ENCODE data around the gene ANTKMT.
"Not testable (repeated sequence)": the region's sequence is repeated elsewhere in the genome, so short reads cannot be mapped to it uniquely, and the experiment has no call there.

Gene ANTKMT

DNA sequence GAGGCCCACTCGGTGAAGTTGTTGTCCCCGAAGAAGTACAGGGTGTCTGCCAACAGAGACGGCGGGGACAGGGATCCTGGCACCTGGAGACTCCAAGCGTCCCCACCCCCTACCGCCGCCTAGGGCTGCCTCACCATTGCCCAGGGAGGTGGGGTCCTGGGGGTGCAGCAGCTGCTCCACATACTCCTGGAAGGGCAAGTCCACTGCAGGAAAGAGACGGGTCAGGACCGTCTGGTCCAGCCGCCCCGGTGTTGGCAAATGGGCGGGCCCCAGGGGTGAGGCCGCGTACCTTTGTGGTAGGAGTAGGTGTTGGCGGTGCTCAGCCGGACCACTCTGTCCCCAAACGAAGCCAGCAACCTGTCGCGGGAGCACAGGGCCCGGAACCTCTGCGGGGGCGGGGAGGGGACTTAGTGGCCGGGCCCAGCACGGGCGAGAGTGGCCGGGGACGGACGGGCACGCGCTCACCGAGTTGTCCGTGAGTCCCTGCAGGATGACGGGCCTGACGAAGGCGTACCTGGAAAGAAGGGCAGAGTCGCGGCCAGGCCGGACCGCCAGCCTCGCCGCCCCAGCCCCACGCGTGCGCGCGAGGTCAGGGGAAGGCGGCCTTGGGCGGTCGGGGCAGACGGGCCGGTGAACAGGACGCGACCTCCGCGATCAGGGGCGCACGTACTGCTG lies 37.4 kb upstream of the ANTKMT start:
- Histone ChIP-seq H3K4me3 (ENCODE audit: low read depth in 1 of 2, low read length in 2 of 2) (peak overlapping the region; percentile 33 to 82), H3K36me3 (ENCODE audit: control insufficient read depth in 1 of 2, insufficient read depth in 2 of 2, low read length in 2 of 2) (peaks cover 5 to 36% of the 10 kb centered on the region in 2 donors), H3K27me3 (ENCODE audit: low read depth, low read length) (no peaks in the 10 kb centered on the region), H3K9me3 (ENCODE audit: control insufficient read depth in 1 of 2, low read length in 2 of 2) (no peaks in the 10 kb centered on the region), H3K4me1 (ENCODE audit: control insufficient read depth in 1 of 2, insufficient read depth in 2 of 2, low read length in 2 of 2) (peaks cover 7 to 51% of the 10 kb centered on the region in 2 donors), H3K27ac (ENCODE audit: low read length) (no peak overlapping the region)

DNA sequence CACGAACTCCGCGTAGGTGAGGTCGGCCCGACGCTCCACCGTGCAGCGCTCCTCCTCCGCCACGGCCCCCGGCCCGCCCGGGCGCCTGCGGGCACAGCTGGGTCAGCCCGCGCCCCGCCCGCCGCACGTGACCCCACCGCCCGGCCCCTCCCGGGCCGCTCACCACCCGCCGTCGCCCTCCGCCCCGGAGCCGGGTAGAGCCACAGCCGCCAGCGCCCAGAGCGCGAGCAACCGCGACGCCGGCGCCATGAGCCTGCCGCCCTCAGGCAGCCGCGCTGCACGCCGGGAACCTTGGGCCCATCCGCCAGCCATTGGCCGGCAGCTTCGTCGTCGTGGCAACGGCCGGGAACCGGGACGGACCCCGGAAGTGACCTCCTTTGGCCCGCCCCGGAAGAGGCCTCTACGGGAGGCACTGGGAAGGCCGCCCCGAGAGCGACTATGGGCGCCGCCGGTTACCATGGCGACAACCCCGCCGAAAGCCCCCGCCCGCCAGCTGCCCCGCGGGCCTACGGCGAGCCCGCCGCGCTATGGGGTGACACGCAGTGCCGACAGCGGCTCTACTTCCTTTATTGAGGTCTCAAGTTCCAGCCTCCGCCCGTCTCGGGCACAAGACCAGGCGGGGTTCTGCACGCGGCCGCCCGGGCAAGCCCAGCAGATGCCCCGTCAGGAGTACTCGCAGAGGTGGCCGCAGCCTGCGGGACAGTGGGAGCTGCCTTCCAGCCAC lies 36.7 kb upstream of the ANTKMT start, which contains the start of gene JMJD8:
Gene JMJD8 (minus strand): TSS at position 264 of the 724 bp plus-strand sequence. CDS start 15 bp downstream, at position 249.
- peaks cover 5 to 36% of the 10 kb centered on the region in 2 donors for H3K36me3 ChIP-seq (ENCODE audit: control insufficient read depth in 1 of 2, insufficient read depth in 2 of 2, low read length in 2 of 2)
- H3K4me1 ChIP-seq (ENCODE audit: control insufficient read depth in 1 of 2, insufficient read depth in 2 of 2, low read length in 2 of 2): peaks cover 8 to 55% of the 10 kb centered on the region in 2 donors
- H3K27ac ChIP-seq (ENCODE audit: low read length): no peak within 1 kb of the TSS
- peak within 1 kb of the TSS; percentile 48 to 82 for H3K4me3 ChIP-seq (ENCODE audit: low read depth in 1 of 2, low read length in 2 of 2)
- no peaks in the 10 kb centered on the region for H3K9me3 ChIP-seq (ENCODE audit: control insufficient read depth in 1 of 2, low read length in 2 of 2)
- no peaks in the 10 kb centered on the region for H3K27me3 ChIP-seq (ENCODE audit: low read depth, low read length)

DNA sequence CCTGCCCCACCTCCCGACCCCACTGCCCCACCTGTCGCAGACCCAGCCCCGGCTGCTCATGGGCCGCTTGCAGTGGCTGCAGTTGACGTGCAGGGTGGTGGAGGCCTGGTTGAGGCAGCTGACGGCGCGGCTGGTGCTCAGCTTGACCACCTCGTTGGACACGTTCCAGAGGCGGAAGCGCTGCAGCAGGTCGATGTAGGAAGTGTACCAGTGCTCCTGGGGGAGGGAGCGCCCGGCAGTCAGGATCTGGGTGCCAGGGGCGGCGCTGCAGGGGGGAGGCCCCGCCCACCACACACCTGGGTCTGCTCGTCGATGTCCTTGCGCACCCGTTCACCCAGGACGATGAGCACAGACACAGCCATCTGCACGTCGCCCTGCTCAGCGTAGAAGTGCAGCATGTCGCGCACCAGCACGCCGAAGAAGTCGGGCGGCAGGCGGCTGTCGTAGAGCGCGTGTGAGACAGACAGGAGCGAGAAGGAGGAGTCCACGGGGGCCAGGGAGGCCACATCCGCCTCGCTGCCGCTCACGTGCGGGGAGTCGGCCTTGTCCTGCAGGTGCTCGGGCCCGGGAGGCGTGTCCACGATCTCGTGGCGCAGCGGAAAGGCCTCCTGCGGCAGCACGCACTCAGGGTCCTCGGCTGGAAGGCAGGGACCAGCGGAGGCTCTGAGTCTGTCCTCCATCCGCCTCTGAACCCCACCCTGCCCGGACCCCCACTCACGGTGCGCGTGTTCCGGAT lies 35.8 kb upstream of the ANTKMT start:
- Histone ChIP-seq H3K27ac (ENCODE audit: low read length) (no peak overlapping the region), H3K4me3 (ENCODE audit: low read depth in 1 of 2, low read length in 2 of 2) (peak overlapping the region in 1 of 2 donors; percentile 82), H3K36me3 (ENCODE audit: control insufficient read depth in 1 of 2, insufficient read depth in 2 of 2, low read length in 2 of 2) (peaks cover 5 to 36% of the 10 kb centered on the region in 2 donors), H3K9me3 (ENCODE audit: control insufficient read depth in 1 of 2, low read length in 2 of 2) (no peaks in the 10 kb centered on the region), H3K27me3 (ENCODE audit: low read depth, low read length) (no peaks in the 10 kb centered on the region), H3K4me1 (ENCODE audit: control insufficient read depth in 1 of 2, insufficient read depth in 2 of 2, low read length in 2 of 2) (peaks cover 14 to 59% of the 10 kb centered on the region in 2 donors)

- Histone ChIP-seq H3K4me3 (ENCODE audit: low read depth in 1 of 2, low read length in 2 of 2) (no peak overlapping the region), H3K27me3 (ENCODE audit: low read depth, low read length) (no peaks in the 10 kb centered on the region), H3K9me3 (ENCODE audit: control insufficient read depth in 1 of 2, low read length in 2 of 2) (no peaks in the 10 kb centered on the region), H3K36me3 (ENCODE audit: control insufficient read depth in 1 of 2, insufficient read depth in 2 of 2, low read length in 2 of 2) (peaks cover 5 to 36% of the 10 kb centered on the region in 2 donors), H3K27ac (ENCODE audit: low read length) (no peak overlapping the region), H3K4me1 (ENCODE audit: control insufficient read depth in 1 of 2, insufficient read depth in 2 of 2, low read length in 2 of 2) (peaks cover 14 to 63% of the 10 kb centered on the region in 2 donors)
These were observed 35.0 kb upstream of the ANTKMT start for GRCh38 chr16:685967-686366.

GRCh38 chr16:686459-687260 lies 34.3 kb upstream of the ANTKMT start:
- Histone ChIP-seq H3K27me3 (ENCODE audit: low read depth, low read length) (no peaks in the 10 kb centered on the region), H3K4me3 (ENCODE audit: low read depth in 1 of 2, low read length in 2 of 2) (no peak overlapping the region), H3K4me1 (ENCODE audit: control insufficient read depth in 1 of 2, insufficient read depth in 2 of 2, low read length in 2 of 2) (peaks cover 8 to 57% of the 10 kb centered on the region in 2 donors), H3K36me3 (ENCODE audit: control insufficient read depth in 1 of 2, insufficient read depth in 2 of 2, low read length in 2 of 2) (peaks cover 5 to 33% of the 10 kb centered on the region in 2 donors), H3K9me3 (ENCODE audit: control insufficient read depth in 1 of 2, low read length in 2 of 2) (no peaks in the 10 kb centered on the region), H3K27ac (ENCODE audit: low read length) (no peak overlapping the region)

DNA sequence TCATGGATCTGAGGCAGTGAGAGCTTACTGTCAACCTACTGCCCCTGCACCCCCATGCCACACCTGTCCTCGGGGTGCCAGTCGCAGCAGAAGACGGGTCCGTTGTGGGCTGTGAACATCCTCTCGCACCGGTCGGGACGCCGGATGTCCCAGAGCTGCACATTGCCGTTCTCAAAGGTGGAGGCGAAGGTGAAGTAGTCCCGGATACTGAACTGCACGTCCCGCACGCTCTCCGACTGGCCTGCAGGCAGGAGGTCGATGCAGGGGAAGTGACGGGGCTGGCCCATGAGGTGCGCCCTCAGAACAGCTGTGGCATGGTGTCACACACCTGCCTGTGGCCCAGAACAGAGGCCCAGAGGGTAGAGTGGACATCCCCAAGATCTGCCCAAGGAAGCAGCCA lies 33.4 kb upstream of the ANTKMT start:
- H3K36me3 ChIP-seq (ENCODE audit: control insufficient read depth in 1 of 2, insufficient read depth in 2 of 2, low read length in 2 of 2): peaks cover 2 to 24% of the 10 kb centered on the region in 2 donors
- H3K4me1 ChIP-seq (ENCODE audit: control insufficient read depth in 1 of 2, insufficient read depth in 2 of 2, low read length in 2 of 2): peaks cover 7 to 49% of the 10 kb centered on the region in 2 donors
- H3K4me3 ChIP-seq (ENCODE audit: low read depth in 1 of 2, low read length in 2 of 2): no peak overlapping the region
- H3K9me3 ChIP-seq (ENCODE audit: control insufficient read depth in 1 of 2, low read length in 2 of 2): no peaks in the 10 kb centered on the region
- H3K27ac ChIP-seq (ENCODE audit: low read length): no peak overlapping the region
- peaks cover under 1% of the 10 kb centered on the region for H3K27me3 ChIP-seq (ENCODE audit: low read depth, low read length)

GRCh38 chr16:689175-689897 lies 31.6 kb upstream of the ANTKMT start:
- peaks cover 11% of the 10 kb centered on the region for H3K27me3 ChIP-seq (ENCODE audit: low read depth, low read length)
- peaks cover 7 to 43% of the 10 kb centered on the region in 2 donors for H3K4me1 ChIP-seq (ENCODE audit: control insufficient read depth in 1 of 2, insufficient read depth in 2 of 2, low read length in 2 of 2)
- peak overlapping the region; percentile 79 for H3K27ac ChIP-seq (ENCODE audit: low read length)
- no peaks in the 10 kb centered on the region for H3K9me3 ChIP-seq (ENCODE audit: control insufficient read depth in 1 of 2, low read length in 2 of 2)
- peak overlapping the region; percentile 91 to 96 for H3K4me3 ChIP-seq (ENCODE audit: low read depth in 1 of 2, low read length in 2 of 2)
- peaks cover 0 to 19% of the 10 kb centered on the region in 2 donors for H3K36me3 ChIP-seq (ENCODE audit: control insufficient read depth in 1 of 2, insufficient read depth in 2 of 2, low read length in 2 of 2)

DNA sequence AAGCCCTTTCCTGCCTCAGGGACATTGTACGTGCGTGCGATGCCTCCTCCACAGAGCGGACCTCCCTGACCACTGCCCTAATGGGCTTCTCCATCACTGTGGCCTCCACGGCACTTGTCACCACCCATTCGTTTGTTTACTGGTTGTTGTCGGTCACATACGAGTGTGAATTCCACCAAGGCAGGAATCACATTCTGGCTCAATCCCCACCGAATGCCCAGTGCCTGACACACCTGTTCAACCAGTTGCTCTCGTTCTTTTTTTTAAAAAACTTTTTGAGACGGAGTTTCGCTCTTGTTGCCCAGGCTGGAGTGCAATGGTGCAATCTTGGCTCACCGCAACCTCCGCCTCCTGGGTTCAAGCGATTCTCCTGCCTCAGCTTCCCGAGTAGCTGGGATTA lies 29.7 kb upstream of the ANTKMT start:
- not testable (repeated sequence) for H3K9me3 ChIP-seq (ENCODE audit: control insufficient read depth in 1 of 2, low read length in 2 of 2); H3K4me3 ChIP-seq (ENCODE audit: low read depth in 1 of 2, low read length in 2 of 2); H3K27ac ChIP-seq (ENCODE audit: low read length)
- Histone ChIP-seq H3K4me1 (ENCODE audit: control insufficient read depth in 1 of 2, insufficient read depth in 2 of 2, low read length in 2 of 2) (peaks cover 7 to 46% of the 10 kb centered on the region in 2 donors), H3K36me3 (ENCODE audit: control insufficient read depth in 1 of 2, insufficient read depth in 2 of 2, low read length in 2 of 2) (peaks cover 0 to 16% of the 10 kb centered on the region in 2 donors), H3K27me3 (ENCODE audit: low read depth, low read length) (peaks cover 22% of the 10 kb centered on the region)

GRCh38 chr16:692356-693108 lies 28.4 kb upstream of the ANTKMT start:
- H3K4me1 ChIP-seq (ENCODE audit: control insufficient read depth in 1 of 2, insufficient read depth in 2 of 2, low read length in 2 of 2): peaks cover 7 to 46% of the 10 kb centered on the region in 2 donors
- H3K27me3 ChIP-seq (ENCODE audit: low read depth, low read length): peaks cover 22% of the 10 kb centered on the region
- H3K36me3 ChIP-seq (ENCODE audit: control insufficient read depth in 1 of 2, insufficient read depth in 2 of 2, low read length in 2 of 2): peaks cover 0 to 4% of the 10 kb centered on the region in 2 donors
- H3K9me3 ChIP-seq (ENCODE audit: control insufficient read depth in 1 of 2, low read length in 2 of 2): no peaks in the 10 kb centered on the region
- H3K4me3 ChIP-seq (ENCODE audit: low read depth in 1 of 2, low read length in 2 of 2): no peak overlapping the region
- no peak overlapping the region for H3K27ac ChIP-seq (ENCODE audit: low read length)

DNA sequence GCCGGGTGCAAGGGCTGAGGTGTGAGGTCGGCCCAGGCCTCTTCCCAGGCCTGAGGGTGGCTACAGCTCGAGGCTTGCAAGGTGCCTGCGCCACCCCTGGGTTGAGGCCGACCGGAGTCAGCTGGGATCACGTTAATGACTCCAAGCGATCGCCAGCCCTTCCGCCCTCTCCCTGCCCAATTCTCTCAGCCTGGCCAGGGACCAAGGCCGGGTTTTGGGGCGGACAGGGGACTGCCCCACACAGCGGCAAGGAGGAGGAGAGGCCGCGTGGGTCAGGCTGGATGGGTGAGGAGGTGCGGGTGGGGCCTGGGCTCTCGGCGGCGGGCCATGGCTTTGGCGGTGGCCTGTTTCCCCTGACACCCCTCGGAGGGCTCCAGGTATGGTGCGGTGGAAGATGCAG lies 27.6 kb upstream of the ANTKMT start:
- H3K4me1 ChIP-seq (ENCODE audit: control insufficient read depth in 1 of 2, insufficient read depth in 2 of 2, low read length in 2 of 2): peaks cover 7 to 46% of the 10 kb centered on the region in 2 donors
- no peak overlapping the region for H3K4me3 ChIP-seq (ENCODE audit: low read depth in 1 of 2, low read length in 2 of 2)
- H3K9me3 ChIP-seq (ENCODE audit: control insufficient read depth in 1 of 2, low read length in 2 of 2): no peaks in the 10 kb centered on the region
- H3K27me3 ChIP-seq (ENCODE audit: low read depth, low read length): peaks cover 22% of the 10 kb centered on the region
- no peak overlapping the region for H3K27ac ChIP-seq (ENCODE audit: low read length)
- H3K36me3 ChIP-seq (ENCODE audit: control insufficient read depth in 1 of 2, insufficient read depth in 2 of 2, low read length in 2 of 2): no peaks in the 10 kb centered on the region

All from muscle layer of duodenum (tissue), 2 donors.